ENCODE results near the gene DNAI2.

- TF ChIP-seq POLR2A (IDR thresholded peaks at IDR 0.05) (no peak), CTCF (IDR thresholded peaks at IDR 0.05) (no peak)
These were observed 88.9 kb downstream of the DNAI2 start for GRCh38 chr17:74362810-74363498.

Data from thyroid gland (tissue), 4 donors.